Suprapubic skin (tissue), 4 donors: ENCODE results near the gene DIAPH2.

Experiments
- CTCF ChIP-seq, 2 donors: fragments of 200-600 bp in 1 of 2; fragments of 450-650 bp in 1 of 2; sonication (generic) in 1 of 2; IDR thresholded peaks; one replicate each; pipeline ENCODE4 v1.5.1; 2016 to 2019; ENCODE audit warnings: antibody characterized with exemption in 2 of 2, mild to moderate bottlenecking in 1 of 2, moderate library complexity in 1 of 2
- EP300 ChIP-seq: sonication (generic); formaldehyde crosslinking; IDR thresholded peaks from one replicate; pipeline ENCODE4 v1.6.1; 2017; ENCODE audit warnings: antibody characterized with exemption
- POLR2A ChIP-seq, 2 donors: fragments of 450-650 bp; IDR thresholded peaks; one replicate each; pipeline ENCODE4 v1.6.1; 2017; ENCODE audit warnings: antibody characterized with exemption in 2 of 2, mild to moderate bottlenecking in 2 of 2, moderate library complexity in 2 of 2
- POLR2AphosphoS5 ChIP-seq, 3 donors: sonication (generic); formaldehyde crosslinking; IDR thresholded peaks; one replicate each; pipeline ENCODE4 v1.6.1; 2017; ENCODE audit warnings: antibody characterized with exemption in 3 of 3

GRCh38 chrX:97539970-97540519, 855.4 kb downstream of the DIAPH2 start:
- TF ChIP-seq CTCF (IDR thresholded peaks at IDR 0.05), result no peak
- no peak for TF ChIP-seq POLR2A (IDR thresholded peaks at IDR 0.05)
- no peak for TF ChIP-seq POLR2AphosphoS5 (IDR thresholded peaks at IDR 0.05)
- TF ChIP-seq EP300, result no peak
